ENCODE measurements around the gene RHOBTB1. TPM values are rescaled to one million over a fixed set of nuclear protein-coding genes. Genes with fewer than 3 reads are reported as not detected.

Gene RHOBTB1
- total RNA-seq, 4 donors from 2014 or later = 15.5 to 44.0 (median 25.3) TPM

- TF ChIP-seq POLR2A (IDR thresholded peaks at IDR 0.05) = no peak
- TF ChIP-seq CTCF (IDR thresholded peaks at IDR 0.05) = no peak
- TF ChIP-seq EP300 (IDR thresholded peaks at IDR 0.05) = no peak
- TF ChIP-seq POLR2AphosphoS5 (IDR thresholded peaks at IDR 0.05) = no peak
- Histone ChIP-seq H3K4me1 (peaks cover 0 to 11% (median 5%) of the 10 kb centered on the region in 3 donors), H3K27me3 (no peaks in the 10 kb centered on the region), H3K36me3 (no peaks in the 10 kb centered on the region), H3K27ac (no peak overlapping the region), H3K9me3 (no peaks in the 10 kb centered on the region), H3K4me3 (no peak overlapping the region)
- no peak for ATAC-seq
- WGBS, 2 donors (ENCODE audit: low coverage in 1 of 2) = 19 to 21% methylated on average over 3 of the region's 3 CpGs
These were observed 15.1 kb upstream of the RHOBTB1 start for GRCh38 chr10:60958892-60959601.

- no peaks in the 10 kb centered on the region for H3K9me3 ChIP-seq
- 70 to 75% methylated on average over 3 of the region's 3 CpGs for WGBS, 2 donors (ENCODE audit: low coverage in 1 of 2)
- no peak for ATAC-seq
- no peaks in the 10 kb centered on the region for H3K27me3 ChIP-seq
- no peaks in the 10 kb centered on the region for H3K4me1 ChIP-seq
- H3K4me3 ChIP-seq = no peak overlapping the region
- H3K27ac ChIP-seq = no peak overlapping the region
- TF ChIP-seq CTCF (IDR thresholded peaks at IDR 0.05) = no peak
- no peak for TF ChIP-seq EP300 (IDR thresholded peaks at IDR 0.05)
- no peak for TF ChIP-seq POLR2A (IDR thresholded peaks at IDR 0.05)
- no peak for TF ChIP-seq POLR2AphosphoS5 (IDR thresholded peaks at IDR 0.05)
- no peaks in the 10 kb centered on the region for H3K36me3 ChIP-seq
These were observed 13.8 kb upstream of the RHOBTB1 start for GRCh38 chr10:60957667-60958221.

GRCh38 chr10:60955957-60956425 lies 12.0 kb upstream of the RHOBTB1 start:
- no peak overlapping the region for H3K27ac ChIP-seq
- 93 to 100% methylated on average over 2 of the region's 2 CpGs for WGBS, 2 donors (ENCODE audit: low coverage in 1 of 2)
- no peaks in the 10 kb centered on the region for H3K36me3 ChIP-seq
- no peaks in the 10 kb centered on the region for H3K4me1 ChIP-seq
- H3K27me3 ChIP-seq = no peaks in the 10 kb centered on the region
- H3K4me3 ChIP-seq = no peak overlapping the region
- no peaks in the 10 kb centered on the region for H3K9me3 ChIP-seq
- ATAC-seq = no peak
- no peak for TF ChIP-seq POLR2AphosphoS5 (IDR thresholded peaks at IDR 0.05)
- no peak for TF ChIP-seq CTCF (IDR thresholded peaks at IDR 0.05)
- TF ChIP-seq EP300 (IDR thresholded peaks at IDR 0.05) = no peak
- no peak for TF ChIP-seq POLR2A (IDR thresholded peaks at IDR 0.05)

- Histone ChIP-seq H3K4me3 (no peak overlapping the region), H3K4me1 (no peaks in the 10 kb centered on the region), H3K36me3 (no peaks in the 10 kb centered on the region), H3K9me3 (no peaks in the 10 kb centered on the region), H3K27me3 (no peaks in the 10 kb centered on the region), H3K27ac (no peak overlapping the region)
- TF ChIP-seq POLR2A (IDR thresholded peaks at IDR 0.05) (no peak), EP300 (IDR thresholded peaks at IDR 0.05) (no peak), CTCF (IDR thresholded peaks at IDR 0.05) (no peak), POLR2AphosphoS5 (IDR thresholded peaks at IDR 0.05) (no peak)
- no peak for ATAC-seq
These were observed 11.3 kb upstream of the RHOBTB1 start for GRCh38 chr10:60955316-60955715.

GRCh38 chr10:60954035-60954434 lies 10.1 kb upstream of the RHOBTB1 start:
- TF ChIP-seq EP300 (IDR thresholded peaks at IDR 0.05) (no peak), POLR2AphosphoS5 (IDR thresholded peaks at IDR 0.05) (no peak), CTCF (IDR thresholded peaks at IDR 0.05) (no peak), POLR2A (IDR thresholded peaks at IDR 0.05) (no peak)
- no peaks in the 10 kb centered on the region for H3K9me3 ChIP-seq
- no peaks in the 10 kb centered on the region for H3K27me3 ChIP-seq
- no peaks in the 10 kb centered on the region for H3K36me3 ChIP-seq
- 82% methylated on average over 1 of the region's 1 CpG; no CpG with 5 or more reads in 1 of the 2 donors for WGBS, 2 donors (ENCODE audit: low coverage in 1 of 2)
- no peak overlapping the region for H3K4me3 ChIP-seq
- no peak overlapping the region for H3K27ac ChIP-seq
- H3K4me1 ChIP-seq = no peaks in the 10 kb centered on the region
- ATAC-seq = no peak
